ENCODE measurements around the gene DIMT1.
A peak's percentile ranks its signal among the peaks of the same experiment; 100 is the strongest.

The DIMT1 gene

GRCh38 chr5:62403411-62404250 lies at the start of gene DIMT1:
TSS of gene DIMT1 (minus strand) at chr5:62403905. CDS start at chr5:62403772, 133 bp downstream.
- DNase-seq (ENCODE audit: low read depth in 1 of 2, low spot score in 1 of 2), result peak; percentile 79

DNA sequence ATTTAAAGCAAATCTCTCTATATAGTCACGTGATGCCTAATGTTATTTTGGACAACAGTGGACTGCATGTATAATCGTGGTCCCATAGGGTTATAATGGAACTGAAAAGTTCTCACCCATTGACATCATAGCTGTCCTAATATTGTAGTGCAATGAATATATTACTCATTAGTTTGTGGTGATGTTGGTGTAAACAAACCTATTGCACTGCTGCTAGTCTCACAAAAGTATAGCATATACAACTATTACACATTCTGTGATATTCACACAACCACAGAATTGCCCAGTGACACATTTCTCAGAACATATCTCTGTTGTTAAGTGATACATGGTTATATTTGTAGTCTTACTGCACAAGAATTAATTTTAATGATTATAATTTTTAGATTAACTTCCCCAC lies 46.6 kb upstream of the DIMT1 start:
- DNase-seq (ENCODE audit: low read depth in 1 of 2, low spot score in 1 of 2), result no peak

GRCh38 chr5:62448528-62448927 lies 44.8 kb upstream of the DIMT1 start:
- DNase-seq (ENCODE audit: low read depth in 1 of 2, low spot score in 1 of 2), result no peak

GRCh38 chr5:62432621-62433064 lies 28.9 kb upstream of the DIMT1 start:
- no peak for DNase-seq (ENCODE audit: low read depth in 1 of 2, low spot score in 1 of 2)

DNA sequence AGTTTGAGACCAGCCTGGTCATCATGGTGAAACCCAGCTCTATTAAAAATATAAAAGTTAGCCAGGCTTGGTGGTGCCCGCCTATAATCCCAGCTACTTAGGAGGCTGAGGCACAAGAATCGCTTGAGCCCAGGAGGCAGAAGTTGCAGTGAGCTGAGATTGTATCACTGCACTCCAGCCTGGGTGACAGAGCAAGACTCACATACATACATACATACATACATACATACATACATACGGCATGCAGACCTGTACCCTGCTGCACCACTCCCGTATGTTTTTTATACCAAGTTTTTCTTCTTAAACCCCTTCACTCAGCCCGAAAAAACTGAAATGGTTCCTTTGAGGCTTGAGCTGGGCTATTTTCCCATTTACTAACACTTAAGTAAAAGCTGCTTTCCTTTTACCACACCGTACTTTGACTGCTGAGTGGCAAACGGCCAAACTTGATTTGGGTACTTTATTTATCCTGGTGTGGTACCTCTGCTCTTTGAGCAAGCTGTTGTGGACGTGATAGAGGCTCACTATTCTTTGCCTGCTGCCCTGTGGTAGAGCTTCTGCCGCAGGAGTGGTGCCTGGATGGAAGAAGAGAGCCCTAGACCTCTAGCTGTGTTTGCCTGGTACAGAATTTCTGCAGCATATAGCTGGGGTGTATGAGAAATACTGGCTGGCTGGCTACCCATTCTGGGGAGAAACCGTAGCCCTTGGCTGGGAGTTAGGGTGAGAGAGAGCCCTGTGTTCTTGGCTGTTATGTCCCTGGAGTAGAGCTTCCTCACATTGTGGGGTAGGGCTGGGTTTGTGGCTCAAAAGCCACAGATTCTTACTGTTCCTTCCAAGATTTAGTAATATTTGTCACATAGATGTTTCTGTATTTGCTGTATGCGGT lies 28.3 kb upstream of the DIMT1 start:
- DNase-seq (ENCODE audit: low read depth in 1 of 2, low spot score in 1 of 2), result no peak

GRCh38 chr5:62424763-62425162 lies 21.1 kb upstream of the DIMT1 start:
- no peak for DNase-seq (ENCODE audit: low read depth in 1 of 2, low spot score in 1 of 2)

DNA sequence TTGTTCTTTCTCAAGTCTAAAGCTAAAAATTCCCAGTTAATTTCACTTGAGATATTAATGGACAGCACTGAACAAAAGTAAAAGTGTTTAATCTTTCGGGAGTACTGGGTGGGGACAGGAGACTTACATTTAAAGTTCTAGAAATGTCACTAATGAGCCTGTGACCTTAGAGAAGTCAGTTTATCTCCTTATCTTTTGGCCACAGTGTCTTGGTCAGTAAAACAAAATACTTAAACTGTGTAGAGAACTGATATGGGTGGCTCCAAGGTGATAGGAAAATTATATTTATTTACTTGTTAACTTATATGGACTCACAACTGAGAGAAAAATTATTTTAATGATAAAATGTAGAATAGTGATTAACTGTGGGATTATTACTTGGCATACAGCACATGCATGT lies 17.7 kb upstream of the DIMT1 start:
- no peak for DNase-seq (ENCODE audit: low read depth in 1 of 2, low spot score in 1 of 2)

DNA sequence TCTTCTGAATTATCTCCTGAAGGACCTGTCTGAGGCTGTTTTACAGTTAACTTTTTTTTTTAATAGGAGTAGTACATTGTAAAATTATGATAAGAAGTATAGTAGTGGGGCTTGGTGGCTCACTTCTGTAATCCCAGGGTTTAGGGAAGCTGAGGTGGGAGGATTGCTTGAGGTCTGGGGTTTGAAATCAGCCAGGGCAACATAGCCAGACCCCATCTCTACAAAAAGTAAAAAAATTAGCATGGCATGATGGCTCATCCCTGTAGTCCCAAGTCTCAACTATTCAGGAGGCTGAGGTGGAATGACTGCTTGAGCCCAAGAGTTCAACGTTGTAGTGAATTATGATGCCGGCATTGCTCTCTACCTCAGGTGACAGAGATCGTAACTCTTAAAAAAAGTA lies 15.9 kb upstream of the DIMT1 start:
- no peak for DNase-seq (ENCODE audit: low read depth in 1 of 2, low spot score in 1 of 2)

- no peak for DNase-seq (ENCODE audit: low read depth in 1 of 2, low spot score in 1 of 2)
Observed at GRCh38 chr5:62418462-62419076, 14.9 kb upstream of the DIMT1 start.

DNA sequence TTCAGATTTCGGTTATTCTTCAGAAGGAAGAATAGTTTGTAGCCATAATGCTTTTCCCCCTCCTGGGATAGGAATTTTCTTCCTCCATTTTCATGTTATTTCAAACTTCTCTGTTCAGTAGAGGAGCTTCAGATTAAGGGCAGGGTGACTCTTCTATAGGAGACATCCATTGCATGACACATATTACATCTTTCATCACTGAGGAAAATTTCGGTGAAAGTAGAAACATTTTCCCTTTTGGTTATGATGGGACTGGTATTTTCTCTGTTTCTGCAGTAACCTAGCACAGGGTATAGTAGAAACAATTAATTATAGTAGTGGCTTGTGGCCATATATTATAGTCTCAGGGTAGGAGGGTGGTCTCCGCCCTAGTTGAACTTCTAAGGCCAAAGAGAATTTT lies 10.0 kb upstream of the DIMT1 start:
- no peak for DNase-seq (ENCODE audit: low read depth in 1 of 2, low spot score in 1 of 2)

- peak; percentile 95 to 97 for DNase-seq (ENCODE audit: low read depth in 1 of 2, low spot score in 1 of 2)
Observed at GRCh38 chr5:62412549-62413329, 9.0 kb upstream of the DIMT1 start, which contains the start of gene IPO11. TSS of gene IPO11 (plus strand) at chr5:62412763. CDS start at chr5:62437280, 24,517 bp downstream.

DNA sequence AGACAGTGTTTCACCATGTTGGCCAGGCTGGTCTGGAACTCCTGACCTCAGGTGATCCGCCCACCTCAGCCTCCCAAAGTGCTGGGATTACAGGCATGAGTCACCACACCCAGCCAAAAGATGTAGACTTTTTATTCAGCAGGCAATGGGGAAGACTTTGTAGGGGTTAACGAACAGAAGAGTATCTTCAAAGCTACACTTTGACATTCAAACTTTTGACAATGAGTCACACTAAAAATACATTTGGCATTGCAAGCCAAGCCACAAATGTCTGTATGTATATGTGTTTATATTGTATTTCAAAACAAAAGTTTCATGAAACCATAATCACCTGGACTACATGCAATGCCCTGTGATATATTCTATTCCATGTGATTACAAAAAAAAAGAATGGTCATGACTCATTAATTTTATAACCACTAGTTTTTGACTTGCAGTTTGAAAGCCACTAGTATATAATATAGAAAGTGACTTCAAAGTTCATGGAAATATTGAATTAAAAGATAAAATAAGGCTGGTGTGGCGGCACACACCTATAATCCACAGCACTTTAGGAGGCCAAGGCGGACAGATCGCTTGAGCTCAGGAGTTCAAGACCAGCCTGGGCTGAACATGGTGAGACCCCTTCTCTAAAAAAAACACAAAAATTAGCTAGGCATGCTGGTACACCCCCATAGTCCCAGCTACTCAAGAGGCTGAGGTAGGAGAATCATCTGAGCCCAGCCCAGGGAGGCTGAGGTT lies 8.3 kb downstream of the DIMT1 start:
- no peak for DNase-seq (ENCODE audit: low read depth in 1 of 2, low spot score in 1 of 2)

DNA sequence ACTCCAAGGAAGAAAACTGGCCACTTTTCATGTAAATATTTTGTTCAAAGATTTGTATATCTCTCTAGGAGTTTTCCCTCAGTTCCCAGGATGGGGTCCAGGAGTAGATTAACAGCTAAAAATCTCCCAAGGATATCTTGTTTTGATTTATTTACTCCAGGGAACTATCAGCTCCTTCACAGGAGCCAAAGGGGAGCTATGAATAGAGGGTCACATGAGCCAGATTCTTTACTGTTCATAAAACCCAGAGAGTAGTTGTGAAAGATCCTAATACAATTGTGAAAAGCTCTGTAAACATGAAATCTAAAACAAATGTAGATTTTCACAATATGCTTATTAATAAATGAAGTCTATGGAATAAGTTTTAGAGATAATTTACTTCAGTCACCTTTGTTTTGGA lies 16.9 kb downstream of the DIMT1 start:
- DNase-seq (ENCODE audit: low read depth in 1 of 2, low spot score in 1 of 2), result no peak

GRCh38 chr5:62385816-62386400 lies 17.8 kb downstream of the DIMT1 start:
- DNase-seq (ENCODE audit: low read depth in 1 of 2, low spot score in 1 of 2), result no peak

GRCh38 chr5:62385131-62385530 lies 18.6 kb downstream of the DIMT1 start:
- no peak for DNase-seq (ENCODE audit: low read depth in 1 of 2, low spot score in 1 of 2)

GRCh38 chr5:62376064-62376463 lies 27.6 kb downstream of the DIMT1 start:
- no peak for DNase-seq (ENCODE audit: low read depth in 1 of 2, low spot score in 1 of 2)

- DNase-seq (ENCODE audit: low read depth in 1 of 2, low spot score in 1 of 2), result no peak
Observed at GRCh38 chr5:62375627-62376026, 28.1 kb downstream of the DIMT1 start.

- no peak for DNase-seq (ENCODE audit: low read depth in 1 of 2, low spot score in 1 of 2)
Observed at GRCh38 chr5:62374090-62374489, 29.6 kb downstream of the DIMT1 start.

DNA sequence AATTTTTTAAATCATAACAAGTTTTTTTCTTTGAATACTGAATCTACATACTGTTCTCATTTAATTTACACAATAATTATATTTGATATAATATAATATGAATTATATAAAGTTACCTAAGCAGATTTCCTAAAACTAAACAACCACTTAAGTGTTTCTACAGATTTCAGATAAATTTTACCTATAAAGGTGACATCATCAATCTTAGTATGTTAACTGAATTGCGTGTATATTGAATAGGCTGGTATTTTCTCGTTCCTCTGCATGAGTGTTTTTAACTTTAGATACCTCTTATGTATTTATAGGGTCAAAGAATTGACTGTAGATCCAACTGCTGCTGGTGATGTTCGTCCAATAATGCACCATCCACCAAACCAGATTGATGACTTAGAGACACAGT lies 30.3 kb downstream of the DIMT1 start:
- no peak for DNase-seq (ENCODE audit: low read depth in 1 of 2, low spot score in 1 of 2)

DNA sequence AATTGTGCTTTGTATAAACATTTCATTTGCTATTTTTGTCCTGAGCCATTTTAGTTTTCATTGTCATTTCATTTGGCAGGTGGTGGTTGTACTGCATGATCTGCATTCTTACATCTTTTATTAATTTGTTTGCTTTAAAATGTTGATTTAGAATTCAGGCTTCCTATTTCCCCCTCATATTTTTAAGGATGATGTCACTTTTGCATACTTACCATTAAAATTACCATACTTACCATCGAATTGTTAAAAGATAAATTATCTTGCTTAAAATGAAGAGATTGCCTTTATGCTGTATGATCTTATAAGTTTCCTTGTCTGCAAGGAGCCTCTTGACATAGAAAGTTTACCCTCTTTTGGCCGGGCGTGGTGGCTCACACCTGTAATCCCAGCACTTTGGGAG lies 31.1 kb downstream of the DIMT1 start:
- DNase-seq (ENCODE audit: low read depth in 1 of 2, low spot score in 1 of 2), result no peak
